ENCODE measurements around the gene ZNF821.

GRCh38 chr16:71902656-71903365 is 18.8 kb upstream of the ZNF821 start:
- TF ChIP-seq, protein P1, sequence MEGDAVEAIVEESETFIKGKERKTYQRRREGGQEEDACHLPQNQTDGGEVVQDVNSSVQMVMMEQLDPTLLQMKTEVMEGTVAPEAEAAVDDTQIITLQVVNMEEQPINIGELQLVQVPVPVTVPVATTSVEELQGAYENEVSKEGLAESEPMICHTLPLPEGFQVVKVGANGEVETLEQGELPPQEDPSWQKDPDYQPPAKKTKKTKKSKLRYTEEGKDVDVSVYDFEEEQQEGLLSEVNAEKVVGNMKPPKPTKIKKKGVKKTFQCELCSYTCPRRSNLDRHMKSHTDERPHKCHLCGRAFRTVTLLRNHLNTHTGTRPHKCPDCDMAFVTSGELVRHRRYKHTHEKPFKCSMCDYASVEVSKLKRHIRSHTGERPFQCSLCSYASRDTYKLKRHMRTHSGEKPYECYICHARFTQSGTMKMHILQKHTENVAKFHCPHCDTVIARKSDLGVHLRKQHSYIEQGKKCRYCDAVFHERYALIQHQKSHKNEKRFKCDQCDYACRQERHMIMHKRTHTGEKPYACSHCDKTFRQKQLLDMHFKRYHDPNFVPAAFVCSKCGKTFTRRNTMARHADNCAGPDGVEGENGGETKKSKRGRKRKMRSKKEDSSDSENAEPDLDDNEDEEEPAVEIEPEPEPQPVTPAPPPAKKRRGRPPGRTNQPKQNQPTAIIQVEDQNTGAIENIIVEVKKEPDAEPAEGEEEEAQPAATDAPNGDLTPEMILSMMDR (IDR thresholded peaks at IDR 0.05) = no peak
- no peak for TF ChIP-seq POLR2A (IDR thresholded peaks at IDR 0.05)

All from Peyer's patch (tissue), 4 donors.